Activated naive CD4-positive, alpha-beta T cell treated with anti-CD3 and anti-CD28 coated beads, Interleukin-2, amount 10 ng/mL, durations not matched to agents 7 days and 5 days (primary cell): ENCODE measurements around the gene MAP2K5.

ENCODE experiments used
- CTCF ChIA-PET: fragments of 350-600 bp; sonication (Branson Sonifier 250); formaldehyde crosslinking; loops from one replicate; lab custom pipeline; 2021; ENCODE audit warnings: antibody characterized with exemption; lab: Charles Lee
- DNase-seq: peaks from one replicate; pipeline ENCODE4 v3.0.0-alpha.2; 2020
- H3K27ac Mint-ChIP-seq: one replicate; pipeline ENCODE4 v1.8.0; 2021; ENCODE audit warnings: mild to moderate bottlenecking, moderate library complexity, mixed read lengths
- H3K27me3 Mint-ChIP-seq: one replicate; pipeline ENCODE4 v1.8.0; 2021; ENCODE audit warnings: mild to moderate bottlenecking, mixed read lengths
- H3K36me3 Mint-ChIP-seq: one replicate; pipeline ENCODE4 v1.8.0; 2021; ENCODE audit warnings: mixed read lengths
- H3K4me1 Mint-ChIP-seq: one replicate; pipeline ENCODE4 v1.8.0; 2021; ENCODE audit warnings: mixed read lengths
- H3K4me3 Mint-ChIP-seq: one replicate; pipeline ENCODE4 v1.8.0; 2021; ENCODE audit warnings: mild to moderate bottlenecking, moderate library complexity, mixed read lengths
- H3K9me3 Mint-ChIP-seq: one replicate; pipeline ENCODE4 v1.8.0; 2021; ENCODE audit warnings: mixed read lengths

MAP2K5 gene

GRCh38 chr15:67826717-67827561 is 284.4 kb downstream of the MAP2K5 start:
- H3K4me1 Mint-ChIP-seq: peaks cover 46% of the 10 kb centered on the region
- CTCF ChIA-PET: no interaction called here

GRCh38 chr15:67827562-67828277 is 285.2 kb downstream of the MAP2K5 start:
- no peak for DNase-seq
- Mint-ChIP-seq H3K27ac (no peak overlapping the region), H3K4me1 (peaks cover 40% of the 10 kb centered on the region), H3K9me3 (no peaks in the 10 kb centered on the region), H3K27me3 (peaks cover 98% of the 10 kb centered on the region), H3K4me3 (no peak overlapping the region), H3K36me3 (peaks cover 8% of the 10 kb centered on the region)
- CTCF ChIA-PET: no interaction called here

More at GRCh38 chr15:67826717-67827561, 284.4 kb downstream of the MAP2K5 start:
- peaks cover 98% of the 10 kb centered on the region for H3K27me3 Mint-ChIP-seq
- no peak for DNase-seq
- no peak overlapping the region for H3K27ac Mint-ChIP-seq
- peaks cover 11% of the 10 kb centered on the region for H3K36me3 Mint-ChIP-seq
- no peak overlapping the region for H3K4me3 Mint-ChIP-seq
- H3K9me3 Mint-ChIP-seq: no peaks in the 10 kb centered on the region

- Mint-ChIP-seq H3K4me3 (peak overlapping the region; percentile 51), H3K36me3 (peaks cover 8% of the 10 kb centered on the region), H3K4me1 (peaks cover 47% of the 10 kb centered on the region), H3K9me3 (no peaks in the 10 kb centered on the region), H3K27me3 (peaks cover 100% of the 10 kb centered on the region), H3K27ac (peak overlapping the region; percentile 72)
- no peak for DNase-seq
- CTCF ChIA-PET: no interaction called here
Observed at GRCh38 chr15:67828278-67828968, 285.9 kb downstream of the MAP2K5 start.

- peaks cover 6% of the 10 kb centered on the region for H3K36me3 Mint-ChIP-seq
- H3K4me1 Mint-ChIP-seq: peaks cover 46% of the 10 kb centered on the region
- peak overlapping the region; percentile 72 for H3K27ac Mint-ChIP-seq
Observed at GRCh38 chr15:67828969-67829646, 286.6 kb downstream of the MAP2K5 start.

GRCh38 chr15:67829647-67830504 is 287.4 kb downstream of the MAP2K5 start:
- DNase-seq: no peak
- Mint-ChIP-seq H3K4me3 (no peak overlapping the region), H3K27me3 (peaks cover 100% of the 10 kb centered on the region), H3K36me3 (peaks cover 6% of the 10 kb centered on the region), H3K9me3 (no peaks in the 10 kb centered on the region), H3K27ac (peak overlapping the region; percentile 72), H3K4me1 (peaks cover 51% of the 10 kb centered on the region)
- CTCF ChIA-PET: no interaction called here

More at GRCh38 chr15:67828969-67829646, 286.6 kb downstream of the MAP2K5 start:
- Mint-ChIP-seq H3K27me3 (peaks cover 100% of the 10 kb centered on the region), H3K4me3 (no peak overlapping the region), H3K9me3 (no peaks in the 10 kb centered on the region)
- no peak for DNase-seq
- CTCF ChIA-PET: no interaction called here

GRCh38 chr15:67831363-67831762 is 288.9 kb downstream of the MAP2K5 start:
- H3K9me3 Mint-ChIP-seq: no peaks in the 10 kb centered on the region
- H3K4me3 Mint-ChIP-seq: no peak overlapping the region
- H3K36me3 Mint-ChIP-seq: peaks cover 3% of the 10 kb centered on the region
- peaks cover 54% of the 10 kb centered on the region for H3K4me1 Mint-ChIP-seq
- H3K27ac Mint-ChIP-seq: no peak overlapping the region
- DNase-seq: no peak
- H3K27me3 Mint-ChIP-seq: peaks cover 100% of the 10 kb centered on the region
- CTCF ChIA-PET: interaction anchor here (1.1 kb wide), 1 partner anchor 289 kb away, joined by 3 read pairs; the partner anchor contains the start of gene MAP2K5

- CTCF ChIA-PET: interaction anchor here (1.1 to 1.9 kb wide), 5 partner anchors 8 to 372 kb away, joined by 3 to 8 read pairs (median 6); partner anchors contain the start of gene MAP2K5
- Mint-ChIP-seq H3K4me1 (peaks cover 54% of the 10 kb centered on the region), H3K27me3 (peaks cover 100% of the 10 kb centered on the region), H3K36me3 (peaks cover 2% of the 10 kb centered on the region), H3K27ac (no peak overlapping the region), H3K9me3 (no peaks in the 10 kb centered on the region), H3K4me3 (no peak overlapping the region)
- no peak for DNase-seq
Observed at GRCh38 chr15:67832031-67832551, 289.6 kb downstream of the MAP2K5 start.

GRCh38 chr15:67832897-67833709 is 290.6 kb downstream of the MAP2K5 start:
- H3K4me3 Mint-ChIP-seq: peak overlapping the region; percentile 48
- CTCF ChIA-PET: interaction anchor here (1.1 to 1.9 kb wide), 5 partner anchors 9 to 376 kb away, joined by 3 to 8 read pairs (median 6); no protein-coding TSS in a partner anchor
- no peak for DNase-seq
- H3K36me3 Mint-ChIP-seq: peaks cover 2% of the 10 kb centered on the region
- no peak overlapping the region for H3K27ac Mint-ChIP-seq
- peaks cover 100% of the 10 kb centered on the region for H3K27me3 Mint-ChIP-seq
- H3K9me3 Mint-ChIP-seq: no peaks in the 10 kb centered on the region
- H3K4me1 Mint-ChIP-seq: peaks cover 58% of the 10 kb centered on the region

GRCh38 chr15:67833710-67834511 is 291.4 kb downstream of the MAP2K5 start:
- Mint-ChIP-seq H3K4me1 (peaks cover 59% of the 10 kb centered on the region), H3K27me3 (peaks cover 100% of the 10 kb centered on the region), H3K27ac (peak overlapping the region; percentile 2), H3K9me3 (no peaks in the 10 kb centered on the region), H3K4me3 (peak overlapping the region; percentile 53), H3K36me3 (no peaks in the 10 kb centered on the region)
- CTCF ChIA-PET: interaction anchor here (1.7 to 4.2 kb wide), 5 partner anchors 10 to 888 kb away, joined by 5 to 35 read pairs (median 8); partner anchors contain the start of gene SKOR1
- peak; percentile 56 for DNase-seq

GRCh38 chr15:67834581-67835296 is 292.2 kb downstream of the MAP2K5 start:
- Mint-ChIP-seq H3K36me3 (no peaks in the 10 kb centered on the region), H3K4me3 (peak overlapping the region; percentile 63), H3K4me1 (peaks cover 61% of the 10 kb centered on the region), H3K9me3 (no peaks in the 10 kb centered on the region), H3K27ac (peak overlapping the region; percentile 4), H3K27me3 (peaks cover 93% of the 10 kb centered on the region)
- CTCF ChIA-PET: interaction anchor here (0.6 to 4.2 kb wide), 4 partner anchors 11 to 889 kb away, joined by 4 to 35 read pairs (median 10); partner anchors contain the start of gene SKOR1
- no peak for DNase-seq
